Measurements from ENCODE around the gene STARD9. TPM values are rescaled to one million over a fixed set of nuclear protein-coding genes. Genes with fewer than 3 reads are reported as not detected.

The STARD9 gene
- total and polyA plus RNA-seq, 10 of the 15 experiments (the other 5 are each of a cell fraction or from before 2014, with no cell fraction given), result 0.58 to 11.5 (median 6.1) TPM

DNA sequence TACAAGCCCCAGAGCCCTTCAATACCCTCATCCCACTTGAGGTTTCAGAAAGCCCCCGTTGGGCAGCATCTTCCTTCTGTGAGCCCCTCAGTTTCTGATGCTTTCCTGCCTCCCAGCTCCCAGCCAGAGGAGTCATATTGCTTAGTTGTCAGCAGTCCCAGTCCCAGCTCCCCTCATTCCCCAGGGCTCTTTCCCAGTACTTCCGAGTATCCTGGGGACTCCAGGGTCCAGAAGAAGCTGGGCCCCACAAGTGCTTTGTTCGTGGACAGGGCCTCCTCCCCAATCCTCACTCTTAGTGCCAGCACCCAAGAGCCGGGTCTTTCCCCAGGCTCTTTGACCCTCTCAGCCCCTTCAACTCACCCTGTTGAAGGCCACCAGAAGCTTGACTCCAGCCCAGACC, 117.6 kb downstream of the STARD9 start:
- 88% methylated on average over 4 of the region's 4 CpGs for WGBS (ENCODE audit: insufficient coverage, insufficient replicate concordance, low lambda C conversion rate, missing lambda C conversion rate)
- H2AFZ ChIP-seq (ENCODE audit: control insufficient read depth, low read depth, low read length), result no peak overlapping the region
- TF ChIP-seq ZBTB40 (IDR thresholded peaks at IDR 0.05; ENCODE audit: borderline replicate concordance) (no peak), MYB (IDR thresholded peaks at IDR 0.05; ENCODE audit: borderline replicate concordance, low read depth, low read length) (no peak), NR2F1 (conservative IDR thresholded peaks at IDR 0.05) (no peak), ASH2L (IDR thresholded peaks at IDR 0.05; ENCODE audit: borderline replicate concordance, low read depth) (no peak)
- ChIA-PET SMC1A (ENCODE audit: uncharacterized antibody, unreplicated experiment) (no interaction called here), CTCF (no interaction called here), POLR2A (no interaction called here), RAD21 (ENCODE audit: unreplicated experiment) (no interaction called here)
- FAIRE-seq (no peak), ATAC-seq (no peak), DNase-seq (ENCODE audit: low read depth, low spot score) (no peak)
- no peaks in the 10 kb centered on the region for H3K27me3 ChIP-seq (replicated peaks in 1 of 2; ENCODE audit: control insufficient read depth in 2 of 2, insufficient read depth in 2 of 2, low read length in 1 of 2)
- intact Hi-C loops (cut with micrococcal nuclease; ENCODE audit: unreplicated experiment), result no loop called here
- H3K4me2 ChIP-seq (ENCODE audit: control insufficient read depth, insufficient read depth), result no peak overlapping the region
- H3K36me3 ChIP-seq (ENCODE audit: control insufficient read depth in 2 of 2, insufficient read depth in 2 of 2, low read length in 1 of 2), result no peaks in the 10 kb centered on the region; a peak in 1 of 4 replicates
- in situ Hi-C loops (cut with MboI), result no loop called here
- H3K9ac ChIP-seq (ENCODE audit: control insufficient read depth, insufficient read depth, low read length), result no peak overlapping the region
- H3K4me3 ChIP-seq, result no peak overlapping the region
- no peaks in the 10 kb centered on the region for H4K20me1 ChIP-seq (ENCODE audit: control insufficient read depth, insufficient read depth)
- H3K79me2 ChIP-seq (ENCODE audit: control insufficient read depth, insufficient read depth, low read length), result no peaks in the 10 kb centered on the region
- H3K9me3 ChIP-seq (replicated peaks; ENCODE audit: control insufficient read depth, insufficient read depth, low read length), result no peaks in the 10 kb centered on the region
- no peaks in the 10 kb centered on the region for H3K4me1 ChIP-seq (ENCODE audit: control insufficient read depth, insufficient read depth, low read length)
- H3K27ac ChIP-seq (ENCODE audit: control insufficient read depth, insufficient read depth), result no peak overlapping the region
- BruUV-seq (replicated peaks), result no TSS peak

Data from GM12878 (cell line).